HG03196 (cell line): Measurements from ENCODE around the gene OMA1.

ENCODE experiments used
- ATAC-seq: cut with Tn5 transposase; IDR thresholded peaks from one replicate; pipeline ENCODE4 v1.9.1; 2021; ENCODE audit not compliant: unreplicated experiment

The OMA1 gene

DNA sequence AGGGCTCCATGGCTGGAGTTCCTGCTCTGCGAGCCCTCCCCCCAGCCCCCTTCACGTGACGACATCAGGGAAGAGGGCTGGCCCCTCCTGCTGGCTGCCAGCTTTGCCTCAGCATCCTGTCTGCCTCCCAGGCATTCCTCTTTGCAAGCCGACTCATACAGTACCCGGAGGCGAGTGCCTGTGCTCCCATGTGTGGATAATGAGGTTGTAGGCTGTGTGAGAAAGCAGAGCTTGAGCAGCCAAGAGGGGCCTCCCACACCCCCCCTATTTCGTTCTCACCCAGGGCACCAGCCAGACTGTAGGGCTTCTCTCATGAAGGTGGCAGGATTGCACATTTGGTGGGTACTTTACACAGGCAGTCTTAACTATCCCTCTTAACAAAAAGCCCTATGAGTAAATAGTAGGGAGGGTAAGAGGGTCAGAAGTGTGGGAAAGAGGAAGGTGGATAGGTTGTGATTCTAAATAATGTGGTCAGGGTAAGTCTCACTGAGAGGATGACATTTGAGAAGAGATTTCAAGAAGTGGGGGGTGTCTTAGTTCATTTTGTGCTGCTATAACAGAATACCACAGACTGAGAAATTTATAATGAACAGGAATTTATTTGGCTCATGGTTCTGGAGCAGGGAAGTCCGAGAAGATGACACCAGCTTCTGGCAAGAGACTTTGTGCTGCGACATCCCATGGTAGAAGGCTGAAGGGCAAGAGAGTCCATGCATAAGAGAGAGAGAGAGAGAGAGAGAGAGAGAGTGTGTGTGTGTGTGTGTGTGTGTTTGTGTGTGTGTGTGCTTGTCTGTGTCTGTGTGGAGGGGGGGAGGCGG is 113.5 kb downstream of the OMA1 start:
- ATAC-seq = no peak

DNA sequence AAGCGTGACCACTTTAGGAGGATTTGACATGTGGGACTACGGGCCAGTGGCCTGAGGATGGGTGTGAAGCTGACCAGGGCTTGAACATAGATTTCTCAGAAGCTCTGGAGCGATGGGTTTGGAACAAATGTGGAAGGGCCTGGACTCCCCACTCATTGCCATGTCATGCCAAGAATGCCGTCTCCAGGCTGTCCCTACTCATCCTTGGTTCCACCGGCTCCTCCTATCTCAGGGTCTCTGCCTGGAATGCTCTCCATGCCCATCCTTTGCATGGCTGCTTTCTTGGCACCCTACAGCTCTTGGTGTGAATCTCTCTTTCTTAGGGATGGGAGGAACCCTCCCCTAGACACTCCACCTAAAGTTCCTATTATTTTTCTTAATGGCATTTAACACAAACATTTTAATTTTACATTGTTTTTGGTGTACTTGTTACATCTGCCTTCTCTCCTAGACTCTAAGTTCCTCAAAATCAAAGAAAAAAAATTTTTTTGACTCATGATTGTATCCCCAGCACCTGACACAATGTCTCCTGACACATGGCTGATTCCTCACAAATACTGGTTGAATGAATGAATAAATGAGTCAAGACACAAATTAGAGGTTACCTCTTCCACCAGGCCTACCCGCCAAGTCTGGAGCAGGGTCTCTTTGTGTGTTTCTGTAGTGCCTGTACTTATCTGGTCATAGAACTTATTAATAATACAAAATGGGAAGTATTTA is 114.5 kb downstream of the OMA1 start:
- ATAC-seq = no peak
